HEK293 (cell line): ENCODE measurements around the gene SGO1.

Experiments used
- BCL11A ChIP-seq: fragments of 450-650 bp; formaldehyde crosslinking; IDR thresholded peaks from 2 replicates; pipeline ENCODE4 v1.5.1; 2016; ENCODE audit warnings: low read depth, missing biosample characterization, missing genetic modification characterization
- BCL6B ChIP-seq: fragments of 450-650 bp; formaldehyde crosslinking; IDR thresholded peaks from 2 replicates; pipeline ENCODE4 v1.5.1; 2017; ENCODE audit warnings: missing biosample characterization, missing genetic modification characterization
- HOXC10 ChIP-seq: sonication (generic); formaldehyde crosslinking; IDR thresholded peaks from 2 replicates; pipeline ENCODE4 v1.8.1; 2023; ENCODE audit warnings: mild to moderate bottlenecking, missing genetic modification reagents
- KLF16 ChIP-seq: fragments of 450-650 bp; formaldehyde crosslinking; IDR thresholded peaks from 2 replicates; pipeline ENCODE4 v1.5.1; 2017; ENCODE audit warnings: missing biosample characterization, missing genetic modification characterization
- KLF9 ChIP-seq: fragments of 450-650 bp; formaldehyde crosslinking; IDR thresholded peaks from 2 replicates; pipeline ENCODE4 v1.5.1; 2016; ENCODE audit warnings: missing biosample characterization, missing genetic modification characterization, low read depth
- PRDM10 ChIP-seq: fragments of 450-650 bp; formaldehyde crosslinking; IDR thresholded peaks from 2 replicates; pipeline ENCODE4 v1.5.1; 2016; ENCODE audit warnings: missing biosample characterization, missing genetic modification characterization
- REST ChIP-seq: fragments of 450-650 bp; formaldehyde crosslinking; IDR thresholded peaks from 2 replicates; pipeline ENCODE4 v1.5.1; 2016; ENCODE audit warnings: missing biosample characterization, missing genetic modification characterization
- ZBTB26 ChIP-seq: fragments of 450-650 bp; formaldehyde crosslinking; optimal IDR thresholded peaks from 2 replicates; pipeline ENCODE3; 2016; ENCODE audit warnings: missing biosample characterization, mild to moderate bottlenecking, missing genetic modification characterization
- ZBTB7A ChIP-seq: fragments of 450-650 bp; formaldehyde crosslinking; IDR thresholded peaks from 2 replicates; pipeline ENCODE4 v1.5.1; 2016; ENCODE audit warnings: low read depth, missing biosample characterization, missing genetic modification characterization
- ZIC2 ChIP-seq: fragments of 450-650 bp; formaldehyde crosslinking; IDR thresholded peaks from 2 replicates; pipeline ENCODE4 v1.5.1; 2016; ENCODE audit warnings: missing biosample characterization, missing genetic modification characterization
- ZNF112 ChIP-seq: fragments of 450-650 bp; formaldehyde crosslinking; IDR thresholded peaks from 2 replicates; pipeline ENCODE4 v1.5.0; 2017; ENCODE audit warnings: missing biosample characterization, missing genetic modification characterization
- ZNF16 ChIP-seq: fragments of 450-650 bp; formaldehyde crosslinking; IDR thresholded peaks from 2 replicates; pipeline ENCODE4 v1.5.1; 2016; ENCODE audit warnings: low read depth, missing biosample characterization, missing genetic modification characterization
- ZNF175 ChIP-seq: fragments of 450-650 bp; formaldehyde crosslinking; IDR thresholded peaks from 2 replicates; pipeline ENCODE4 v1.5.1; 2016; ENCODE audit warnings: missing biosample characterization, missing genetic modification characterization
- ZNF223 ChIP-seq: fragments of 450-650 bp; formaldehyde crosslinking; IDR thresholded peaks from 2 replicates; pipeline ENCODE4 v1.5.1; 2016; ENCODE audit warnings: missing biosample characterization, missing genetic modification characterization
- ZNF311 ChIP-seq: fragments of 450-650 bp; formaldehyde crosslinking; IDR thresholded peaks from 2 replicates; pipeline ENCODE4 v1.5.1; 2017; ENCODE audit warnings: missing biosample characterization, missing genetic modification characterization, borderline replicate concordance
- ZNF391 ChIP-seq: fragments of 450-650 bp; formaldehyde crosslinking; IDR thresholded peaks from 2 replicates; pipeline ENCODE4 v1.5.1; 2016; ENCODE audit warnings: low read depth, missing biosample characterization, missing genetic modification characterization, borderline replicate concordance
- ZNF449 ChIP-seq: fragments of 450-650 bp; formaldehyde crosslinking; IDR thresholded peaks from 2 replicates; pipeline ENCODE4 v1.5.1; 2017; ENCODE audit warnings: missing biosample characterization, mild to moderate bottlenecking, missing genetic modification characterization, moderate library complexity
- ZNF473 ChIP-seq: fragments of 450-650 bp; formaldehyde crosslinking; IDR thresholded peaks from 2 replicates; pipeline ENCODE4 v1.5.1; 2017; ENCODE audit warnings: missing biosample characterization, missing genetic modification characterization
- ZNF530 ChIP-seq: fragments of 450-650 bp; formaldehyde crosslinking; IDR thresholded peaks from 2 replicates; pipeline ENCODE4 v1.5.1; 2016; ENCODE audit warnings: low read depth, missing biosample characterization, missing genetic modification characterization
- ZNF580 ChIP-seq: fragments of 450-650 bp; formaldehyde crosslinking; IDR thresholded peaks from 2 replicates; pipeline ENCODE4 v1.5.1; 2016; ENCODE audit warnings: missing biosample characterization, missing genetic modification characterization
- ZNF585B ChIP-seq: fragments of 450-650 bp; formaldehyde crosslinking; IDR thresholded peaks from 2 replicates; pipeline ENCODE4 v1.5.1; 2016; ENCODE audit warnings: missing biosample characterization, missing genetic modification characterization
- ZNF610 ChIP-seq: fragments of 450-650 bp; formaldehyde crosslinking; IDR thresholded peaks from 2 replicates; pipeline ENCODE4 v1.5.1; 2016; ENCODE audit warnings: missing biosample characterization, missing genetic modification characterization, borderline replicate concordance
- ZNF677 ChIP-seq: fragments of 450-650 bp; IDR thresholded peaks from 2 replicates; pipeline ENCODE4 v1.5.0; 2018; ENCODE audit warnings: missing biosample characterization, mild to moderate bottlenecking, missing genetic modification characterization, moderate library complexity
- ZNF692 ChIP-seq: fragments of 450-650 bp; formaldehyde crosslinking; IDR thresholded peaks from 2 replicates; pipeline ENCODE4 v1.5.1; 2016; ENCODE audit warnings: missing biosample characterization, missing genetic modification characterization
- ZNF776 ChIP-seq: fragments of 450-650 bp; formaldehyde crosslinking; IDR thresholded peaks from 2 replicates; pipeline ENCODE4 v1.5.0; 2017; ENCODE audit warnings: missing biosample characterization, missing genetic modification characterization, borderline replicate concordance

The SGO1 gene

GRCh38 chr3:20185679-20186599 is at the start of gene SGO1 (continued):
- TF ChIP-seq KLF9 (tag by site-specific recombination) (peak; percentile 64), ZIC2 (tag by site-specific recombination) (0 out of 2 replicates have a peak, but pooled peaks have one; percentile 21), ZNF776 (no peak), ZNF311 (tag by site-specific recombination) (no peak), KLF16 (peak; percentile 91), ZNF473 (tag by site-specific recombination) (no peak), BCL6B (no peak), ZNF610 (tag by site-specific recombination) (0 out of 2 replicates have a peak, but pooled peaks have one; percentile 34), ZNF692 (tag by site-specific recombination) (peak; percentile 11; the same call in 1 of the 2 replicates), ZNF449 (tag by site-specific recombination) (no peak), ZNF530 (tag by site-specific recombination) (no peak), BCL11A (tag by site-specific recombination) (no peak), ZNF580 (peak; percentile 30; the same call in 1 of the 2 replicates), ZNF391 (0 out of 2 replicates have a peak, but pooled peaks have one; percentile 66), ZBTB26 (tag by site-specific recombination) (peak; percentile 40), ZNF223 (no peak), PRDM10 (tag by site-specific recombination) (peak; percentile 99), ZNF175 (tag by site-specific recombination) (no peak), ZNF16 (tag by site-specific recombination) (no peak), ZBTB7A (tag by site-specific recombination) (peak; percentile 54; the same call in 1 of the 2 replicates), ZNF677 (tag by site-specific recombination) (no peak), HOXC10 (no peak), ZNF112 (tag by site-specific recombination) (no peak), ZNF585B (tag by site-specific recombination) (no peak), REST (tag by site-specific recombination) (peak; percentile 37; the same call in 1 of the 2 replicates)
